Endometrium (tissue), 2 donors: ENCODE results near the gene AGA.

Source experiments
- FAIRE-seq: peaks from 2 replicates; lab custom pipeline; 2012; peaks lifted over from hg19 to GRCh38; lab: Jason Lieb, UNC
- donor health status: control.
- donor health status: control.

The AGA gene

GRCh38 chr4:177385576-177386277 lies 56.5 kb downstream of the AGA start:
- no peak for FAIRE-seq

DNA sequence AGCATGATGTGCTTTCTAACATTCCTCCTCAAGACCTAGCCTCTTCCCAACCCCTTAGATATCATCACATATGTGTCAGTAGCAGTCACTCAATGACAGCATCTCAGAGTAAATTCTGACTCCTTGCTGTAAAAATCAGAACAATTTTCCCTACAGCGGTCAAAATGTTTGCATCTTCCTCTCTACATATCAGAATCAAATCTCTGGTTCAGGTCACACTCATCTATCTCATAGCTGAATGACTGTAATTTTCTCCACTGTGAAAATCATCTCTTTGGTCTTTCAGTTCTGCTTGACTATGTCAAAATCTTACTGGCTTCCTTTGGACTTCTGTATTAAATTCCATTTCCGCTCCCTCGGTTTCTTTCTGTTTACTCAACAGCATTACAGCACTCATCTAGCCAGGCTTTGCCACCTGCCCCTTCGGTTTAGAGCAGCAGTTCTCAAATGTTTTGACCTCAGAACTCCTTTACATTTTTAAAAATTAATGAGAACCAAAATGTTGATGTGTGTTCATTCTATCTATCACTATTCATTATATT lies 57.3 kb downstream of the AGA start:
- no peak for FAIRE-seq

GRCh38 chr4:177381762-177382310 lies 60.4 kb downstream of the AGA start:
- no peak for FAIRE-seq
